ENCODE results near the gene GGT7.
"Not testable (repeated sequence)": the region's sequence is repeated elsewhere in the genome, so short reads cannot be mapped to it uniquely, and the experiment has no call there.

GGT7 gene

DNA sequence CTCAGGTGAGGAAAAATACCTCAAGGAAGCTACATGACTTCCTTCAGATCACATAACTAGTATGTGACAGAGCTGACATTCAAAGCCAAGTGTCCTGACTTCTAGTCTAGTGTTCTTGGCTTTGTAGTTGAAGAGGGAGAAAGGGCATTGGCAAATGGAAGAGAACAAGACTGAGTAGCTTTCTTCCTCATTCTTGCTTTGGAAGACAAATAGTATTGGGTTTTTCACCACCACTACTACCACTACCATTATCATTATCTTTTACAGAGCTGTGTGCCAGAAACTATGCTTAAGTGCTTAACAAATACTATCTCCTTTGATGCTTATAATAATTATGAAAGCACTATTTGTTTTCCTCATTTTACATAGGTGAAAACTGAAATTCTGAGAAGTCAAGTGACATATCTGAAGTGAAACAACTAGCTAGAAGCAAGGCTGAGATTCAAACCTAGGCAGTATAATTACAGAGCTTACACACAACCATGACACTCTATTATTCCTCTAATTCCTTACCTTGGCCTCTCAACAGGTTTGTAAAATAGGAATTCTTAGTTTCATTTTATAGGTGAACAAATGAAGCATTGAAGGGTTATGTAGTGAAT, 10.5 kb upstream of the GGT7 start:
- DNase-seq, result no peak

DNA sequence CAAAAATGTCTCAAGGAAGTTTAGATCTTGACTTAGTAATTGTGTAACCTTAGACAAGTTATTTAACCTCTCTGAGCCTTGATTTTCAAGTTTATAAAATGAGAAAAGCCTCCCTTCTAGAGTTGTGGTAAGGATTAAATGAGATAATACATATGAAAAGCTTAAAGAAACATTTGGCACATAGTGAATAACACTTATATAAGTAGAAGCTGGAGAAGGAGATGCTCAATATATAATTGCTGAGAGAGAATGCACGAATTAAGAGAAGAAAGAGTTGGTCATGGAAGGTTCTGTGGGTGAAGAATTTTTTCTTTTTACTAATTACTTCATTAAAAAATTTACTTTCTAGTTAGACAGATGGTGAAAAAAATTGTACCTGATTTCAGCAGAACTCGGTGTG, 9.0 kb upstream of the GGT7 start:
- no peak for DNase-seq

DNA sequence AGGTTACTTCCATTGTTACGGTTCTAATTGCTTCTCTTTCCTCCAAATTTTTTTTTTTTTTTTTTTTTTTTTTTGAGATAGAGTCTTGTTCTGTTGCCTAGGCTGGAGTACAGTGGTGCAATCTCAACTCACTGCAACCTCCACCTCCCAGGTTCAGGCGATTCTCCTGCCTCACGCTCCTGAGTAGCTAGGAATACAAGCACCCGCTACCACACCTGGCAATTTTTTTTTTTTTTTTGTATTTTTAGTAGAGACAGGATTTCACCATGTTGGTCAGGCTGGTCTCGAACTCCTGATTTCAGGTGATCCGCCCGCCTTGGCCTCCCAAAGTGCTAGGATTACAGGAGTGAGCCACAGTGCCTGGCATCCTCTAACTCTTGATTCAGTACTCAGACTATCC, 8.3 kb upstream of the GGT7 start:
- DNase-seq, result not testable (repeated sequence)

DNA sequence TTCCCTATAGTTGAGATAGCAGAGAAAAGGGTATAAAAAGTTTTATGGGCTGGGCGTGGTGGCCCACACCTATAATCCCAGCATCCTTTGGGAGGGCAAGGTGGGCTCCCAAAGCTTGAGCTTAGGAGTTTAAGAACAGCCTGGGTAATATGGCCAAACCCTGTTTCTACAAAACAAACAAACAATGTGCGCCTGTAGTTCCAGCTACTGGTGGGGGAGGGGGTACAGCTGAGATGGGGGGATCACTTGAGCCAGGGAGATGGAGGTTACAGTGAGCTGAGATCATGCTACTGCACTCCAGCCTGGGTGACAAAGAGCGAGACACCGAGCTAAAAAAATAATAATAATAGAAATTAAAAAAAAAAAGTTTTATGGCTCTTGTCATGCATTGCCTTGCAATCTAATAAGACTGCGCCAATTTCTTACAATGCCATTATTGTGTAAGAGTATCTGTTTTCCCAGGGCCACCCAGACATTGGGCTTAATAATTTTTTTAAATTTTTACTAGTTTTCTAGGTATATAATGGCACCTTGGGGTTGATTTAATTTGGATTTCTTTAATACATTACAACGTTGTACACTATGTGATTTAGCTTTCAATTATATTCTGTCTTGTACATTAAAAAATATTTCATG, 7.7 kb upstream of the GGT7 start:
- DNase-seq, result no peak

DNA sequence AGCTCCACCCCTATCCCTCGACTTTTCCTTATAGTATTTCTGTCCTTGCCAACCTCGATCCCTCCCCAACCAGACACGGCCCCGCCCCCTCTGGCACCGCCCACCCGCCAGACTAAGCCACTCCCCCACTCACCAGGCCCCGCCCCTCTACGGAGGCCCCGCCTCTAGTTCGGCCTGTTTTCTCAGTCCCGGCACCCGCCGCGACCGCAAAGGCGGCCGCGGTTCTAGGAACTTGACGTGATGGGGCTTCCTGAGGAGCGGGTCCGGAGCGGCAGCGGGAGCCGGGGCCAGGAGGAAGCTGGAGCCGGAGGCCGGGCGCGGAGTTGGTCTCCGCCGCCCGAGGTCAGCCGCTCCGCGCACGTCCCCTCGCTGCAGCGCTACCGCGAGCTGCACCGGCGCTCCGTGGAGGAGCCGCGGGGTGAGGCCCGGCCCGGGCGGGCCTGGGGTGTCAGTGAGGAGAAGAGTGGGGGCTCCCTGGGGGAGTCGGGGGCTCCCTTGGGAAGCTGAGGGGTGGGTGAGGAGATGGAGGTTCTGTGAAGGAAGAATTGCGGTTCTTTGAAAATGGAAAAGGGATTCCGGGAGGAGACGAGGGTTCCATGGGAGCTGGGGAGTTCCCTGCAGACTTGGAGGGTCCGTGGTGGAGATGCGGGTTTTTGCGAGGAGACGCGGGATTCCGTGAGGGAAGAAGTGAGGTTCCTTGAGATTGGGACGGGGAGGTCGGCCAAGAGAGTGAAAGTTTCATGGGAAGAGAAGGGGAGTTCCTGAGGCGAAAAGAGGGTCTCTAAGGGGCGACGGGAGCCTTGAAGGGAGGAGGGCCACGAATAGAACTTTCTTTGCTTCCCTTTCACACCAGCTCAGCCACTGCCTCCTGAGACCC, 4.0 kb upstream of the GGT7 start, which contains the start of gene ACSS2:
Gene ACSS2, plus strand, starts transcription at position 207 of the 877 bp plus-strand sequence. Its CDS starts 34 bp downstream, at position 241.
- DNase-seq, result no peak

DNA sequence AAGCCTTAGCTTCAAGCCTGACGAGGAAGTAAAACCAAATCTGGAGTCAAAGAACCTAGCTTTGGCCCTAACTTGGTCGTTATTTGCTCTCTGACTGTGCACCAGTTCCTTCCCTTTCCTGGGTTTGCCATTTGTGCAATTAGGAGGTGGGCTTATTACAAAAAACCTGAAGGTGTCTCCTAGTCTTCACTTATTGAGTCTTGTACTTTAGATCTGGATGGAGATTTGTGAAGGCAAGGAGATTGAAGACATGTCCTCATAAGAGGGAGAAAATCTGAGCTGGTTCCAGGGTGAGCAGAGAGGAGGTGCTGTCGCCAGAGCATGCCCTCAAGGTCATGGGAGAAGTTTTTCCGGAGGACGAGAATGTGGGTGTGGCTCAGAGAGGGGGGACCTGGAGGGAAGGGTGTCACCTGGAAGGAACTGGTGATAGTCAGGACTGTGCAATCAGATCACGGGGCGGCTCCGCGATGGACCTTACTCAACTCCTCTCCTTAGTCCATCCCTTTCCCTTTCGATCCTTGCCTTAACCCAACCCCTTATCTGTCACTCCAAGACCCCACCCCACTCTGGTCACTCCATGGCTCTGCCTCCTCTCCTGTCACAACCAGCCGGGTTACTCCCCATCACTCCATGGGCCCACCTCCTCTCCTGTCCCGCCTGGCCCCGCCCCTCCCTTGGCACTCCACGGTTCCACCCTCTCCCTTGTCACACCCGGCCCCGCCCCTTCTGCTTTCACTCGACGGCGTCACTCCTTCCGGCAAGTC, 3.2 kb upstream of the GGT7 start:
- DNase-seq, result peak; percentile 85

DNA sequence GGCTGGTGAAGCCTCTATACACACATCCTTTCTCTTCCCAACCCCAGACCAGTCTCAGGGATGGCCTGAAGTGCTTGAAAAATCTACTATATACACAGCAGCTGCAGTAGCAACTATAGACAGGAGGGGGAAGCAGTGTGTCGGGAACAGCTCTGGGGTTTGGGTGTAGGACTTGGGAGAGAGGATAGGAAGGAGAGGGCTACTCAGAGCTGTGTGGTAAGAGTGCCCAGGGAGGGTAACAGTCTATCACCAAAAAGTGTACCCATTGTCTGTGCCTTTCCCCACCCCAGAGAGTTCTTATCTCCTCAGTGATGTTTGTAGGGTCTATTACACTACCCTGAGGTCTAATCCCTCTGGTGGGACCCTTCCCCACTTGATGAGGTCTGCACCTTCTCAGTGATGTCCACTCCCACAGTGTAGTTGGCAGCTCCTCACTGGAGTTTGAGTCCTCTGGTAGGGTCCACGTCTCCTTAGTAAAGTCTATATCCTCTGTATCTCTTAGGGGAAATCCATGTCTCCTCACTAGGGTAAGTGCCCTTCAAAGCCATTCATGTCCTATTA, 1.5 kb upstream of the GGT7 start:
- DNase-seq, result no peak

DNA sequence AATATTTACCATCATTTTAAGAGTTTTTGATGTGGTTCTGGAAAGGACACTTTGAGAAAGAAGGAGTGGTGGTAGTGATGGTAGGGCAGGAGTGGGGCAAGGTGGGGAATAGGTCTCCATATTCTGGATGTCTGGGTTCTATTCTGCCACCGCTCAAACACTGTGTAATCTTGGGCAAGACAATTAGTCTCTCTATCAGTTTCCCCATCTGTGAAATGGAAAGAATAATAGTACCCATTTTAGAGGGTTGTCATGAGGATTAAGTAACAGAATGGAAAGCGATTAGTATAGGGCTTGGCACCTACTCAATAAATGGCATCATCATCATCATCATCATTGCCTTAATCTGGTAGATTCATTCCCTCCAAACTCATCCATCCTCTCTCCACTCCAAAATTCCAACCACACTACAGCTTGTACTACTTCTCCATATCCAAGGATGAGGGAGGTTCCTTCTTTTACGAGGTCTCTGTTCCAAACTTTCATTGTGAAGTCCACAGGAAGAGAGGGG, 982 bp upstream of the GGT7 start:
- no peak for DNase-seq

DNA sequence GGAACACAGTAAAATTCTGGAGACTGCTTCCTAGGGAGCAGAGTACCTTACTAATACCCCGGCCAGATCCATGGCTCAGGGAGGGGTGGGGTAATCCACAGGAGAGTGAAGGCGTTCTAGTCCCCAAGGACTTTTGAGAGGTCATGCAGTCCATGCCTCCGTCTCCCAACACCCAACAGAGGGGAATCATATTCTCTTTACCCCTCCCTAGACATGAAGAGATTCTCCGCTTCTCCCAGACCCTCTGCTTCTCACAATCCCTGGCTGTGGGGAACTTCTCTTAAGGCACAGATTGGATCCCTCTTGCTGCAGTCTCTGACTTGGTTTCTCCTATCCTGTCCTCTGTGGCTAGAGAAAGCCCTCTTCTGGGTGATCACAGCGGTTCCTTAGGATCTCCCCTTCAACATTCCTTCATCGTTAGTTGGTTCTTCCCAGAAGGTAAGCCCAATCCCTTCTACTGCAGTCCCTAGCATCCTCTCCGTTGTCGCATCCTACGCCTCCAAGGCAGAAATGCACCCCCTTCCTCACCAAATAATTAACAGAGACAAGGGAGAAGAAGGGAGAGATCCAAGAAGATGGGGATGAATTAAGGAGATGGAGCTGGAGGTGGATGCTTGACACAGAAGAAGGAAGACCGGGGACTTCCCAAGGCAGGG, 562 bp downstream of the GGT7 start:
- no peak for DNase-seq

DNA sequence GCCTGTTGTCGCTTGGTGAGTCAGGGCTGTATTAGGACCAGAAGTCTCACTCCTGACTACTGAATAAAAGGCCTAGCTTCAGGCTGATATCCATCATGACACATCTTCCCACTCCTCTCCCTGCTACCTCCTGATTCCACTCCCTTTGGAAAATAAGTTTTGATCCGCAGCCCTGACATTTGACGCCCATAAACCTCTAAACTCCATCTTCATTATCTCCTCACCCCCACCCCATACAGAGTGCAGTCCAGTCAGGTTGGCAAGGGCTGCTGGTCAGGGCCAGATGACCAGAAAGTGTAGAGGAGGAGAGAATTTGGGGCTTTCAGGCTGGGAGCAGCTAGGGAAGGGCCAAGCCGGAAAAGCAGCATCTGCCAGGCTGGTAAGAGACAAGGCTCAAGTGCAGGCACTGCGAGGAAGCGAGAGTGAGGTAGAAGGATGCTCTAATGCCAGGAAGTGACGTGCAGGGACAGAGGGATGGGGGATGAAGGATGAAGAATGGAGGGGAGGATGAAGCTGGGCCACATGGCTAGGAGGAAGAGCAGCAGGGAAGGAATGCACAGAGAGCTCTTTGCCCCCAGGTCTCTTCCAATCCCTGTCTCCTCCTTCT, 1.2 kb downstream of the GGT7 start:
- DNase-seq, result no peak

DNA sequence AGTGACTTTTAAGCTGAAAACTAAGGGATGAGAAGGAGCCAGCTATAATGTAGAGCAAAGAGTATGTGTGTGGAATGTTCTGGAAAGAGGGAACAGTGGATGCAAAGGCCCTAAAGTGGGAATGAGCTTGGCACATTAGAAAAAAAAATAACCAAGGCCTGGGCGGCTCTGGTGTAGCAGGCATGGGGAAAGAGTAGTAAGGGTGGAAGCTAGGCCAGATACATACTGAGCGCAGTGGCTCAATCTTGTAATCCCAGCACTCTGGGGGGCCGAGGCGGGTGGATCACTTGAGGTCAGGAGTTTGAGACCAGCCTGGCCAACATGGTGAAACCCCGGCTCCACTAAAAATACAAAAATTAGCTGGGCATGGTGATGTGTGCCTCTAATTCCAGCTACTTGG, 8.4 kb downstream of the GGT7 start:
- DNase-seq, result no peak

DNA sequence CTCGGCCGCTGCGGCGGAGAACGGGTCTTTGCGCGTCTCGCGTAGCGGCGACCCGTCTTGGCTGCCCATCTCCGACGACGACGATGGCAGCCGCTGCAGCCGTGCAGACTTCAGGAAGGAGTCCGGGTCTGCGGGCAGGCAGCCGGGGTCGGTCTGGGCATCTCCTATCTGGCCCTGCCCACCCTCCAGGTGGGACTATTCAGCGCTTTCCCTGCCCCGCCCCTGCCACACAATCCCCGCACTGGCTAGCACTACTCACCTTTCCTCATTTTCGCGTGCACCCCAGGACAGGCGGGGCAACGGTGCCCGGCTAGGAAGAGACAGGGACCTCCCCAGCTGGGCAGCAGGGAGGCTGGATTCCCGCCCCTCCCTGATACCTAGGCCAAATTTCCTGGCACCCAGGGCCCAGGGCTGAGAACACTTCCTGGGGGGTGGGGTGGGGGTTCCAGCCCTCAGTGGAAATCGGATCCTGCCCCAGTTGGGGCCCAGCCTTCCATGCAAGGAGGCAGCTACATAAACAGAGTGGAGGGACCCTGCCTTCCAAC, 9.2 kb downstream of the GGT7 start:
- no peak for DNase-seq

DNA sequence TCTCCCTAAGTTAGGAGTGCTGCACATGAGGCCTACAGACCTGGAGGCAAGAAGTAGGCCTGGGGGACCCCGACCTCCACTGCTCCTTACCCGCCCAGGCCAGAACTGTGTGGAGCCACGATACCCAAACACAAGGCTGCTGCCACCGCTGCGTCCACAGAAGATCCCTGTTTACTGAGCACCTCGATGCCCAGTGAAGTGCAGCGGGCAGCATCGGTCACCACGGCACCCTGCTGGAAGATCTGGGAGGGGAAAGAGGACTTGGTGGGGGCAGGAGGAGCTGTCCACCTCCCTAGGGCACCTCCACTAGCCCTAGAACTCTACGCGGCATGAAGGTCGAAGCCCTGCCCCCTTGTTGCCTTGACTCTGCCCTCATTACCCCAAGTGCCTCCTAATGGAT, 9.9 kb downstream of the GGT7 start:
- DNase-seq, result no peak

DNA sequence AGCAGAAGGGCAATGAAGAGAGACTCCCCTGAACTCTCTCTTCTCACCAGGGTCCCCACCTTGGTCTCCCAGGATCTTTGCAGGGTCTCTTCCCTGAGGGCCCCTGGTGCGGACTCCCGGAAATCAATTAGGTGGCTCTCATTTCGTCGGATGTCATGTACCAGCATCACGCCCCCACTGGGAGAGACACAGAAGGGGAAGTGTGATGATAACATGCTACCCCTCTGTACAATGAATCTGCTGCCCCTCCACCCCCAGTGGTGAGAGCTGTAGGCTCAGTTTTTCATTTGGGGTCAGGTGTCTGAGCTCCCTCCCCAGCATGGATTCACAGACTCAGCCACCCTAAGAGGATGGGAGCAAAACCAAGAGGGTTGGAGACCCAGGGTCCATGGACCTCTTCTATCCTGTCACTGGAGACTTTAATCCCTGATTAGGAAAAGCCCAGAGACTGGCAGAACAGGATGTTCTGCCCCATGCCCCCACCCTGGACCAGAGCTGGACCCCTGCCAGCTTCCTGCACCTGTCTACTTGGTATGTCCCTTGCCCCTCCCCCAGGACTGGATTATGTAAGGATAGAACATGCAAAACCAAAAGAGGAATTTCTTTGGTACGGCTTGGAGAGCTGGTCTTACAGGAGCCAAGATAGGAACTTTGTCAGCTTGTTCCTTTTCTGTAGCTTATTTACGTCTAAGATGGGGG, 11.1 kb downstream of the GGT7 start:
- DNase-seq, result no peak

DNA sequence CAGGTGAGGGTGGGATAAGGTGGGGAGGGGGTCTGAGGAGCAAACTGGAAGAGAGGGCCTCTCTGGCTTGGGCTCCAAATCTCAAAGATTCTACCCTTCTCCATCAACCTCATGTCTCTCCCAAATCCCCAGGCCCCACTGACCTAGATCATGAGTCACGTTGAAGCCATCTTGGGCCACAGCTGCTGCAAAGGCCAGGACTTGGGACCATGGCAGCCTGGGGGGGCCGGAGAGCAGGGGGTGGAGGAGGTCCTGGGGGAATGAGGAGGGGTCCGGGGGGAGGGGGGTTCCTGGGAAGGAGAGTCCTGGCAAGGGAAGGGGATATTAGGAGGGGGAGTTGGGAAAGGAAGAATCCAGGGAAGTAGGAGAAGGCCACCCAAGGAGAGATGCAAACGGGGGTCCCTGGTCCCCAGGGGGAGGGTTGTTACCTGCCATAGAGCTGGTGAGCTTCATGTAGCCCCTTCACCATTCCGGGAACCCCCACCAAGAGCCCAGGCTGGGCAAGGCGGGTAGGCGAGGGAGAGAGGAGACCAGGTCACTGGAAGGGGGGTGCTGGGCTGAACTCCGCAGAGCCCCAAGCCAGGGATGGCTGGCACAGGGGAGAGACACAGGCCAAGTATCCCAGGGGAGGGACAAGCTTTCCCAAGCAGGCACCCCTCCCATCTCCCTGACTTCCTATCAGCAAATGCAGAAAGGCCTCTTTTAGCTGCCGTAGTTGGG, 12.7 kb downstream of the GGT7 start:
- no peak for DNase-seq

DNA sequence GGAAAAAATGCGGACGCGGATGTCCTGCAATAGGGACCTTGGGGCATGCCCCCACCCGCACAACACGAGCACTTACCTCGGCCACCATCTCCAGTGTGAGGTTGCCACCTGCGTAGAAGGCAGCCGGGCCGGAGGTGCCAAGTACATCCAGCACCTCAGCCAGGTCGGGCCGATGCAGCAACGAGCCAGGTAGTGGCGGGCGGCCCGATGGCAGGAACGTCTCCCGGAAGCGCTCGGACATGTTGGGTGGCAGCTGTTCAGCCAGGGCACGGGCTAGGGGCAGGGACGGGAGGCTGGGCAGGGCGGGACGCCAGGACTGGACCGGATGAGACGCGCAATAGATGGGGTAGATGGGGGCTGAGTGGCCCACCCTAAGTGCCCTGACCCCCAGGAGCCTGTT, 13.3 kb downstream of the GGT7 start:
- DNase-seq, result no peak

DNA sequence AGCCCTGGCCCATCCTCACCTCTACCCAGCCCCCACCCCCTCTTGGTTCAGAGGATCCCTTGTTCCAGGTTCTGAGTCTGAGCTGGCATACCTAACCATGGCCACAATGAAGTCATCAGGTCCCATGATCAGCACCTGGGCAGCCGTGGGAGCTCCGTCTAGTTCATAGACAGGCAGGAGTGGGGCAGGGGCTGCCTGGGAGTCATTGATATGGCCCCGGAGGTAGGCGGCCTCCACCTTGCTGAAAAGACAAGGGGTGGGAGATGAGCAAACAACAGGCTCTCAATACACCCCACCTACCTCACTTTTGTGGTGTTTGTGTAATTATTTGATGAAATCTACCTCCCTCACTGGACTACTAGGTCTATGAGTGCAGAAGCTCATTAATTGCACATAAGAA, 20.4 kb downstream of the GGT7 start:
- no peak for DNase-seq

DNA sequence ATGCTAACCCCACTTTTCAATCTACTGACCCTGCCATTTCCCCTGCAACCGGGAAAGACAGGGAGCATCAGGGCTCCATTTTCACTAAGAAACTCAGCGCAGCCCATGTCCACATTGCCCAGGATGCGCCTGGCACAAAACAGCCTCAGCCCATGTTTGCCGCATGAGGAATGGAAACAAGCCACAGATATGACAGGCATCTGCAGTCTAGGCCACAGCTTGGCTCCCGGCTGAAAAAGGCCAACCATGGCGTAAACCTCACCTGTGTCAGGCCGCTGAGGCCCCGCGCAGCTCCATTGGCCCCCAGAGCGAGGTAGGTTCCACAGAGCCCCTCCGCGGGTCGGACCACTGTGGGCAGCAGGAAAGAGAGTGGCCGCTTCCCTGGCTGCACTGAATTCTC, 21.7 kb downstream of the GGT7 start:
- no peak for DNase-seq

DNA sequence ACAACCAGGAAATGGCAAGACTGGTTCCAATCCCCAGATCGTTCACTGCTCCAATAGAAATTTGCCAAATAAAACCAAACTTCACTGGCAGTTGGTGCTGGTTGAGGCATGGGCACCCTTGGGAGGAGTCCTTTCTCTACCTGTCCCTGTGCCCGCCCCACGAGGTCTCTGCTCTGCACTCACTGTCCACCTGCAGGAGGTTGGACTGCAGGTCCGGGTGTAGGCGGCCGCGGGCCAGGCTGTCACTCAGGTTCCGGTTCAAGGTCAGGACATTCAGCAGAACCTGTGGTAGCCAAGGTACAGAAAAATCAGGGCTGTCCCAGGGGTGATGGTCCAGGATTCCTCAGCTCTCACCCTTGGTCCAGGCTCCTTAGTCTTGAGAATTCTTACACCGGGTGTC, 22.9 kb downstream of the GGT7 start:
- DNase-seq, result no peak

DNA sequence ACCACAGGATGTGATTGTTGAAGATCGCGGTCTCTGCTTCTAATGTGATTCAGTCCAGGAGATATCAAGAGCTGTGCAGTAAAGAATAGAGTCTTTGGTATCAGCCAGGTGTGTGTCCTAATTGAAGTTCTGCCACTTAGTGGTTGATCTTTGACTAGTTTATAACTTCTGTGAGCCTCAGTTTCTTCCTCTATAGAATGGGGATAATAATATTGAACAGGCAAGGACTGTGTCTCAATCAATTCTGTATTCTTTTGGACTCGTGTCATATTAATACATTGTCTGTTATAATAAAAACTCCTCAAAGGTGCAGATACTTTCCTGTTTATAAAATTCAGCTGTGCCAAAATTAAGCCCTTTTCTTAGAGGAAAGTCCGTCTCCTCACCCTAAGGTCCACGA, 24.1 kb downstream of the GGT7 start:
- no peak for DNase-seq

Data from SIG-M5 (cell line).